Measurements from ENCODE around the gene OSTF1.
A peak's percentile ranks its signal among the peaks of the same experiment; 100 is the strongest.

OSTF1 gene, protein sequence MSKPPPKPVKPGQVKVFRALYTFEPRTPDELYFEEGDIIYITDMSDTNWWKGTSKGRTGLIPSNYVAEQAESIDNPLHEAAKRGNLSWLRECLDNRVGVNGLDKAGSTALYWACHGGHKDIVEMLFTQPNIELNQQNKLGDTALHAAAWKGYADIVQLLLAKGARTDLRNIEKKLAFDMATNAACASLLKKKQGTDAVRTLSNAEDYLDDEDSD

DNA sequence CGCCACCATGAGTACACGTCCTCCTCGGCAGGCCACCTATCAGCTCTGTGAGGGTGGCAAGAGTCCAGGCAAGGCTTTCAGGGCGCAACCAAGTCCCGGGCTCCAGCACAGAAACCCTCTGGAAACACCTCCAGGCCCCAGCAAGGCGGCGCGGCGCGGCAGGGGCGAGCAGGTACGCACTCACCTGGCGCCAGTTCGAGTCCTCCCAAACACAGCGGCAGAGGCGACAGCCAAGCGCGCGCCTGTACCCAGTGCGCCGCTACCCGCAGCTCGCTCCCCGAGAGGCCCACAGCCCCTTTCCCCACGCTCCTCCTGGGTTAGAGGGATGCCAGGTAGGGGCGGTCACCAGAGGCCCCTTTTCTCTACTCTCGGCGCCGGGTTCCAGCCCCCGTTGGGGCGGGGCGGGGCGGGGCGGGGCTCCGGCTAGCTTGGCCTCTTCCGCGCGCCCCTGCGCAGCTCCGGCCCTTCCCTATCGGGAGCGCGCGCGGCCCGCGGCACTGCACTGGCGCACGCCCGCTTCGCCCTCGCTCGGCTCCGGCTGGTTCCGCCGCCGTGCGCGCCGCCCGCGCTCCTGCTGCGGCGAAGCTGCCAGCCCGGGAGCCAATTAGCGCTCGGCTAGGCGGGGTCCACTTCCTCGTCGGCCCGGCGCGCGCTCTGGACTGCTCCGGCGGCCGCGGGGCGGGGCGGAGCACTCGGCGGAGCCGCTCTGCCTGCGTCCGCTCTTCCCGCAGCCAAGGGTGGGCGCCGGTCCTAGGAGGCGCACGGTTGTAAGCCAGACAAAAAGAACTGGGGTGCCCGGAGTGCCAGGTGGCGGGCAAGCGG lies at the start of gene OSTF1, which contains the start of gene NMRK1:
TSS of gene OSTF1 (plus strand) at position 691 of the 822 bp plus-strand sequence. CDS start 179 bp downstream, outside the sequence.
TSS of gene NMRK1 (minus strand) at position 332 of the 822 bp plus-strand sequence. CDS start 5,040 bp downstream, outside the sequence.
- DNase-seq: peak; percentile 96

DNA sequence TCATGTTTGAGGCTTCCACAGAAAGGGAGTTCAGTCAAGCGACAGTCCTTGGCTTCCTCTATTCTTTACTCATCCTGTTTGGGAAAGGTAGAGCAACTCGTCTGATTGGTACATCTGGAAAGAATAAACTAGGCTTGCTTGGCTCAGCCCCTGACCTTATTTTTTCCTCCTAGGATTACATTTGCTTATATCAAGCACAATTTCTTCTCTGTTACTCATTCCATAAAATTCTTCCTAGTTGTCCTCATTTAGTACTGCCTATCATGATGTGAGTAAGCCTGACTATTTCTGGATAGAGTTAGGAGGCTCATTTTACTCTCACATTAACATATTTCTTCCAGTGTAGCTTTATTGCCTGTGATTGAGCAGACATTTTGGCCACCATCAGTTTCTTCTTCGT lies 49.3 kb upstream of the OSTF1 start:
- peak; percentile 56 for DNase-seq

DNA sequence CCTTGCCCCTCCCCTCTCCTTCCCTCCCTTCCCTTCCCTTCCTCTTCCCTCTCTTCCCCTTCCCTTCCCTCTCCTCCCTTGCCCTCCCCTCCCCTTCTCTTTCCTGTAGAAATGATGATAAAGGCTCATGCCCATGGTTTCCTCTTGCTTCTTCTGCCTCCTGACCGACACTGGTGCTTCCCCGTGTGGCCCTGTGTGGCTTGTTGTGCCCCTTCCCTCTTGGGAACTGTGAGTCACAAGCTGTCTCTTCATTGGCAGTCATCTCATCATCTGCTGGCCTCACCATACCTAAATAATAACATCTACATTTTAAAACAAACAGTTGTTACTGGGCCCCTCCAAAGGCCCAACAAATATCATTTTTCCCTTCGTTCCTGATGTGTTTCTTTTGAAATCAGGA lies 48.5 kb upstream of the OSTF1 start:
- no peak for DNase-seq

DNA sequence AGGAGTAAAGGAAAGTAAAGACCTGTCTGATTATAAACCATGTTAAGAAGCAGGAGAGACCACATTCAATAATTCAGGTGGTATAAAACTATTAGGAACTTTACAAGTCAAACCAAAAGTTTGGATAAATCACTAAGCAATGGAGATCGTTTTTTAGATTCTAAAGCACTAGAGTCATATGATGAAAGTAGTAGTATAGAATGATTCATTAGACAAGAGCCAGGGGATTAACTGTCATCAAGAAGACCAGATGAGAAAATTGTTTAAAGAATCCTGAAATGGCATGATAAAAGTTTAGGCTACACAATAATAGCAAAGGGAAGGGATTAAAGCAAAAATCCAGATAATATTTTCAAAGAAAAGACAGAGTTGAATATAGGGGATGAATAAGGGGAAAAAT lies 47.3 kb upstream of the OSTF1 start:
- no peak for DNase-seq

DNA sequence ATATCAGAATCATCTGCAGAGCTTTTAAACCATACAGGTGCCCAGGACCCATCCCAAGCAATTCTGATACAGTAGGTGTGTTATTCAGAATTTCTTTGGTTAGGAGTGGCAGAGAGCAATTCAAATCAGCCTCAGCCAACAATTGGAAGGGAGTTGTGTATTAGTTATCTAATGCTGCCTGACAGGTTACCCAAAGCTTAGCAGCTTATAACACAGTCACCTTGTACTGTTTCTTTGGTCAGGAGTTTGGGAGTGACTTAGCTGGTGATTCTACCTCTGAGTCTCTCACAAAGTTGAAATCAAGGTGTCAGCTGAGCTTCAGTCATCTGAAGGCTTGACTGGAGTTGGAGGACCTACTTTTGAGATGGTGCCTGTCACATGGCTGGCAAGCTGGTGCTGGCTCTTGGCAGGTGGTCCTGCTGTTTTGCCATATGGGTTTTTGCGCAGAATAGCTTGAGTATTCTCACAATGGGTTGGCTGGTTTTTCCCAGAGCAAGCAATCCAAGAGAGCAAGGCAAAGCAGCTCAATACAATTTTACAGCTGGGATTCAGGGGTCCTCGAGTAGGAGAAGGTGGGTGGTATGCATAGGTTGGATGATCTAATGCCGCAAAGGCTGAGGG lies 41.5 kb upstream of the OSTF1 start:
- DNase-seq: no peak

DNA sequence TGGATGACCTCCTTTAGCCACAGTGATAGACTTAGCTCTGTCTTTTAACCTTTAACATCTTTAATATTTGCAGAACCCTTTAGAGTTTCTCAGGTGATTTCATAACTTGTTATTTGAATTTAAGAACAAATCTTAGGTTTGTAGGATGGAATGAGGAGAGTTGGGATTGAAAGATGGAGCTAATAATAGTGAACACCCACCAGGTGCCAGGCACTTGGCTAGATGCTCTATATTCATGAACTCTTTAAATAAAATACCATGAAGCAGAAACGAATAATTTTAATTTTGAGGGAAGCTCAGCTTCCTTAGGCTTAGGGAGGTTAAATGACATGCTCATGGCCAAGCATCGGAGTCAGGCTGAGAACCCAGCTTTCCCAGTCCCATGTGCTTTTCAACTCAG lies 40.8 kb upstream of the OSTF1 start:
- no peak for DNase-seq

DNA sequence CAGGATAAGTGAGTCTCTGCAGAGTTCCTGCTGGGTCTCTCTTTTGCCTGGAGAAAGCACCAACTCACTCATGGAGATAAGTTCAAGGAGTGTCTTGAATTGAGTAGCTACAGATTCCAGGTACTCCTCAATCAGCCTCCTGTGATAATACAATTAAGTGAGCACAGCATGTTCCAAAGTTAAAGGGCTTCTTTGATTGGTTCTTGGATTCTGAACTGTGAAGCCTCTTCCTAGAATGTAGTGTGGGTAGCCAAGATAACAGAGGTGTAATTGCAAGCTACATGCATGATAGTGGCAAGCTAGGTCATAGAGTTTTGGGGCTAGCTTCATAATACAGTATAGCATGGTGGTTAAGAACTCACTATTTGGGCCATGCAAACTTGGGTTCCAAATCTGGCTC lies 37.0 kb upstream of the OSTF1 start:
- DNase-seq: no peak

DNA sequence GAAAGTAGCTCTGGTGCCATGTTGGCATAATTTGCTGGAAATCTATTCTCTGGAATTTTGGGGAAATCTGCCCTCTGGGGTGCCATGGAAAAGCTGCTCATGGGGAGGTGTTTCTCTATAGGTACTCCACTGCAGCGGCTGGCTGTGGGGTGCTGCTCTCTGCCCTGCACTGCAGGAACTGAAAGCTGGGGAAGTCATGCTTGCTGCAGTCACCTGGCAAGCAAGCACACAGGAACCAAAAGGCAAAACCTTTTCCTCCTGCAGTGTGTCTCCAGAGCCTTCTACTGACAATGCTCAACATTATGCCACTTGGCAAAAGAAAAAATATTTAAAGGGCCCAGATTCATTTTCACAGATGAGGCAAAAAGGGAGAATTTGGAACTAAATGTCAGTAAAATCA lies 34.4 kb upstream of the OSTF1 start:
- DNase-seq: no peak

DNA sequence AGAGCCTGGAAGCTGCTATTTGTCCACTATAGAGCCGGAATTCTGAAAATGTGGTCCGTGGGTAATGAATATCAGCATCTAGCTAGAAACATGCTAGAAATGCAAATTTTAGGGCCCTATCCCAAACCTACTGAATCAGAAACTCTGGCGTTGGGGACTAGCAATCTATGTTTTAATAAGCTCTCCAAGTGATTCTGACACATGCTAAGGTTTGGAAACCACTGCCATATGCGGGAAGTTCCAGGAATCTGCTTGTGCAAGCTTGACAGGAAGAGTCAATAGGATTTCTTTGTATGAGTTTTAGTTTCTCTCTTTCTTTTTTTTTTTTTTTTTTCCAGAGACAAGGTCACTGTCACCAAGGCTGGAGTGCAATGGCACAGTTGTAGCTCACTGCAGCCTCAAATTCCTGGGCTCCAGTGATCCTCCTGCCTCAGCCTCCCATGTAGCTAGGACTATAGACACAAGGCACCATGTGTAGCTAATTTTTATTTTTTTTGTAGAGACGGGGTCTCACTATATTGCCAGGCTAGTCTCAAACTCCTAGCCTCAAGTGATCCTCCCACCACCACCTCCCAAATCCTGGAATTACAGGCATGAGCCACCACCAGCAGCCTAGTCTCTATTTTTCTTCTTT lies 33.8 kb upstream of the OSTF1 start:
- DNase-seq: peak; percentile 1

DNA sequence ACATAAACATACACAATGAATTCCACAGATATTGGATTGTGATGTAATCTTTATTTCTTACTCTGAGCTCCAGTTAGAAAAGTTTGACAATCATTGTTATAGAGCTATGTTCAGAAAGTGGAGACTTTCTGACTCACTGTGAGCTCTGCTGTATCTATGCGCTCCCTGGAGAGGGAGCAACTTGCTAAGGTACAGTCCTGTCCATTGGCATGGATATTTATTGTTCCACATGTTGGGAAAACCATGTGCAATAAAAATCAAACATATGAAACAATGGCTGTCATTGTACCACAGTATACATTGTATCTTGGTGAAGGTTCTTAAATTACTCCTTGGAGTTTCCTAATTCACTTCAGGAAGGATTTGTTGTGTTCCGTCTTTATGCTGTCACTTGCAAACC lies 27.1 kb upstream of the OSTF1 start:
- no peak for DNase-seq

DNA sequence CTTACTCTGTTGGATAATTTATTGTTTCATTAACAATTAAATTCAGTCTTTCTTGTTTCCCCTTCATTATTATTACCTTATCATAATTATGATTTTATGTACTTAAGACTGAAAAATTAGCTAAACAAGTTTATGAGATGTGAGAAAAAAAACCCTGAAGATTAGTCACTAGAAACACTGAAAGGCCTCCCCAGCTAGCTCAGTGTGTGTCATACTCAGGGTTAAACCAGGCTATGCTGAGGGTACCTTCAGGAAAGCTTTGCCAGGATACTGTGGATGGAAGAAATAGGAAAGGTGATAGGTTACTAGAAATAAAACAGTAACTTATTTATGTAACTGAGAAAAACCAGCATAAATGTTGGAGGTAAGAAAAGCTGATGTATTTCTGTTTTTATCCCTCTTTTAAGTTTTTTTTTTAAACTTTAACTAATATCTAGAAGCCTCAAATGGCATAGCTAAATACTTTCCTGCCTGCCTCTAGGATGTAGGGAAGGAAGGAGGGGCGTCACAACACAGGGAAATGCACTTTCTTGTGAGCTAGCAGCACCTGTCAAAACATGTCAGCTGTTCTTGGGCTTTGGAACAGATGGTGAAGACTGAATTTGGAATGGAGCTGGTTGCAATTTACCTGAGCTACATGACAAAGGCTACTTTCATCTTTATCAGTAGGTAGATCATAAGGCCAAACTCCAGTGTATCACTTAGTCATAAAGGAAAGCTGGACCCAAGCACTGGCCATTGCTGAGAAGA lies 24.6 kb upstream of the OSTF1 start:
- peak; percentile 23 for DNase-seq

DNA sequence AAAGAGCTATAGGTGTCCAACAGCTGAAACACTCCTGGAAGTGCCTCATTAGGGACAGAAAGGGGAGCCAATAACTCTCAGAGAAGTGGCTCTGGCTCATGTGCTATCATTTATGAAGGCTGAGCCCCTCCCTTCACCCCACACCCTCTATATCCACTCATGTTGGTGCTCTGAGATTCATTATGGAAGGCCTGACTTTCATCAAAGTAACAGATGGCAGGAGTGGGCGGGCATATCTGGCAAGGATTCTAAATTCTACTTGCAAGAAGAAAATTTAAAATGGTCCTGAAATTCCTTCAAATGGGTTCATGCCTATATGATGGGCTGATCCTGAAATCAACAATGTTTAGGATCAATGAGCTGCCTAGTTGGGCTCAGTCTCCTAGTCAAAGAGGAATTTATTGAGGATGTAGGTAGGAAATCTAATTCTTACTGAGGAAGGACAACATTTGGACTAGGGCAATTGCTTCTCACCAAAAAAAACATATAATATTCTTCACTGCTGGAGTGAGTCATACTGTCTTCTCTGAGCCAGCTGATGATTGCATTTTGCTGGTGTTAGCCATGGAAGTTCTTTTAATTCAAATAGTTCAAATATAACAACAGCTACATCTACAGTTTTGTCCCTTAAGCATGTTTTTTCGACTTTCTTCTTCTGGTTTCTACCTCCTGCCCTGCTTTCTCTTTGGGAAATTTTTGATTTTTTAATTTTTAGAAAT lies 23.8 kb upstream of the OSTF1 start:
- peak; percentile 29 for DNase-seq

DNA sequence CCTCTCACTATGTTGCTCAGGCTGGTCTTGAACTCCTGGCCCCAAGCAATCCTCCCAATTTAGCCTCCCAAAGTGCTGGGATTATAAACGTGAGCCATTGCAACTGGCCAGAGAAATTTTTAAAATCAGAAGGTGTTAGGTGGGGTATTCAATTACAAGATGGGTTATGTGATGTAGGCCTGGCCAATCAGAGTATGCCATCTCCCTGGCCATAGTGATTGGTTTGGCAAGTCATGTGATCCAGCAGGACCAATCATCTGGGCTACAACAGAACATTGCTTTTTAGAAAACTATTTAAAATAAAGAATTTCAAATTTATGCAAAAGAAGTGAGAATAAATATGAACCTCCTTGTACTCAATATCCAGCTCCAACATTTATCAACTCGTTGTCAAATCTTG lies 22.8 kb upstream of the OSTF1 start:
- DNase-seq: no peak

DNA sequence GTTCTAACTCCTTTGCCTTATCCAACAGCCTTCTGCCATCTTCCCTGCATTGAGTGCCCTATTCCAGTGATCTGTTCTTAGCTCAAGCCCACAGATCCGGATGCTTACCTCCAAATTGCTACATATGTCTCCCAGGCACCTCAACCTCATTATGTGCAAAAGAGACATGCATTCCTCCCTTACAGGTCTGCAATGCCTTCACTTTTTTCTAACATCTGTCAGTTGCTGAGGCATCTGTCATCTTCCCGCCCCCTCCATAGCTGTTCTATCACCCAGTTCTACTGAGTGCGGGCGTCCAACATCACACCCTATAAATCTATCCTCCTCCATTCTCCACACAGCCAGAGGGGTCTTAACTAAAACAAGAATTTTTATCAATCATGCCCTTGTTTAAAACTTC lies 20.4 kb upstream of the OSTF1 start:
- no peak for DNase-seq

DNA sequence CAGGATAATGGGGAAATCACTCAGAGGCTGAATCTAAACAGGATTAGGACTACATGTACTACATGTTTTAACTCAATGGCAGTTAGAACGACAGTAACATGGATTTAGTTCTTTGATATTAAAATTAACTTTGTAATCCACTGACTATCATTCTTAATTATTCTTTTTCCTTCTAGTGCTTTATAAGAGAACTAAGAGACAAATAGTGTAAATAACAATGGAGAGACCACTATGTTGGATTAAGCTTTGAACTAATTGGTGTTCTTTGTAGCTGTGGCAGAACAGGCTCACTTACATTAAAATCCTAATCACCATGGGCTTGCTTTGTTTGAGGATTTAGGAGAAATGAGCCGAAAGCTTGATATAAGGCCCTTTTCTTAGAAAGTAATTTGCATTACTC lies 19.1 kb upstream of the OSTF1 start:
- no peak for DNase-seq

DNA sequence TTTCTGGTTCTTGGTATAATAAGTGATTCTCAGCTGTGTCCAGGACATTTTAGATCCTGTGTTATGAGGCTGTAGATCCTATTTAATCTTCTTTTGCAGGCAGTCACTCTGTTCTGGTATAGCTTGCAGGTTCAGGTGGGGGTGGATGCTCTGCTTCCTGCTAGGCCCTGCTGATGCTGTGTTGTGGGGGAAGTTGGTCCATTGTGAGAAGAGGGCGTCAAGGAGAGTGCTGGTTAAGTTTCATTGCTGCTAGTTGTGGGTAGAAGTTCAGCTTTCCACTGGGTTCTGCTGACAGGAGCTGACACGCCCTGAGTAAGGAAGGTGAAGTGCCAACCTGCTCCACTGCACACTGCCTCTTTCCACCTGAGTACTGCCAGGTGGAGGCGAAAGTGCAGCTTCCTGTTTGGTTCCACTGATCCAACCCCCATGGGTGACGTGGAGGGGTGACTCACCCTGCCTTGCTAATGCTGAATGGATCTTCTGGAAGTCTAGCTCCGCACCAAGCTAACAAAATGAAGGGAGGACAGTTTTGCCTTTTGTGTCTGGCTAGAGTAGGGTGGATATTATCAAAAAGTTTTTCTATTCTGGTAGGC lies 16.7 kb upstream of the OSTF1 start:
- DNase-seq: peak; percentile 4

DNA sequence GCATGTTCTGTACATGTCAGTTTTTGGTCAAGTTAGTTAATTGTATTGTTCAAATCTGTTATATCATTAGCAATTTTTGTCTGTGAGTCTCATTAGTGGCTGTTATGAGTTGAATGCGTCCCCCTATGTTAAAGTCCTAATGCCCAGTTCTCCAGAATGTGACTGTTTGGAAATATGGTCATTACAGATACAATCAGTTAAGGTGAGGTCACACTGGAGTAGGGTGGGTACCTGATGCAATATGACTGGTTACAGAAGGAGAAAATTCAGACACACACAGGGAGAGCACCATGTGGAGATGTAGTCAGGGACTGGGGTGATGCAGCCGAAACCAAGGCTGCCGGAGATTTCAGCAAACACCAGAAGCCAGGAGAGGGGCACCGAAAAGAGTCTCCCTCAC lies 15.4 kb upstream of the OSTF1 start:
- no peak for DNase-seq

DNA sequence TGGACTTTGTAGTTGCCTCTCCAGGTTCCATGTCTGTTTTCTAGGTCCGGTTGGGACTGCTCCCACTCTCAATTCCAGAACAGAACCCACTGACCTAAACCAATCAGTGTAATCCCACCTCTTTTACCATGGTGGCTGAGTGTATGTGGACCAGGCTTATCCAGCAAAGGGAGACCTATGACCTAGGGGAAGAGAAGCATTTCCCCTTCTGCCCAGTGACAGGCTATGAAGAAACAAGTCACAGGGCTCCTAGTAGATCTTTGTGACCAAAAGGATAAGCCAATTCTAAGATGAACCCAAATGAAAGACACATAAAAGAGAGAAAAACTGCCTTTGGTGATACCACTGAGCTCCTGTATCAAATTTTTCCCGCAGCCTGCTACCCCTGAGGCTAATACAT lies 6.7 kb upstream of the OSTF1 start:
- no peak for DNase-seq

DNA sequence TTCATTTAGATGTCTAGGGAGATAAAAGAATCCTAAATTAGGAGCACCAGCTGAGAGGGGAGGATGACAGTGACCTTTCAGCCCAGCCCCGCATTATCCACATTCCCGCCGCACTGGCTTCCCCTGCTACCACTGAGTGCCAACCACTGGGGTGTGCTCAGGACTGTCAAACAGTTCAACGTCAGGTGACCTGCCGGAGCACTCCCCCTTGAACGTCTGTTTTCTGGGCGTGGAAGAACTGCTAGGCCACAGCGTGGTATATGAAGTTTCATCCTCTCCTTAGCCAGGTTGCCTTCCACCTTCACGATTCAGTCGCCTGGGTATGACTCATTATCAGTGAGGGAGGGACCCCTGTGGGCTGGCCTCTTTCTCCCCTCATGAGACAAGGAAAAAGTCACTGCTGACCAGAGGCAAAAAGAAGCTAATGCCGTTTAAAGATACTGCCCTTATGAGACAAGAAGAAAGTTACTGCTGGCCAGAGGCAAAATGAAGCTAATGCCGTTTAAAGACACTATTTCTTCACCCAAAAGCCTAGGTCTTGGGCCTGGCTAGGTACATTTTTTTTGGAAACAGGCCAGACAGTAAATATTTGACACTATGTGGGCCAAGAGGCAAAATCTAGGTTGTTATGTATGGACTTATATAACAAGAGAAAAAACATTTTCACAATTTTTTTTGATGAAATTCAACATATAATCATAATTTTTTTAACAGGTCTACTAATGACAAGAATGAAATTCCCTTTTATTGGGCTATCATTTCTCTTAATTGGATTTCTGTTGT lies 4.9 kb upstream of the OSTF1 start:
- no peak for DNase-seq

DNA sequence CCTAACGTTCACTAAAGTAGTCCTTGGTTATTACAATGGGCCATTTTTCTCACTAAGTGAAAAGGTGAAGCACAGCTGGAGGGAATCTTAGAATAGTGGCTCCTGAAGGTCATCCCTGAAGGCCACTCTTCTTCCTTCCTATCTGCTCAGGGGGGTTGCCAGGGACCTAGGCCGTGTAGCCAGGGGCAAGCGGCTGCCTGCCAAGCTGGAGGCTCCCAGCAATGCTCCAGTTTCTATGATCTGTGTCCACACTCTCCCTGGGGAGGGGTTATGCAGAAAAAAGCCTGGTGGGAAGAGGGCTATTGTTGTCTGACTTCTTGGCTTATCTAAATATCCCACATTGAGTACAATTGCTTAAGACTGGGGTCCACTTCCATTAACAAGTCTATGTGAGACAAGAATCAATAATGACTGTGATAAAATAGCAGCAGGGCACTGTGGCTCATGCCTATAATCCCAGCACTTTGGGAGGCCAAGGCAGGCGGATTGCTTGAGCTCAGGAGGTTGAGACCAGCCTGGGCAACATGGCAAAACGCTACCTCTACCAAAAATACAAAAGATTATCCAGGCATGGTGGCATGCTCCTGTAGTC lies 4.1 kb upstream of the OSTF1 start:
- no peak for DNase-seq
